Activated CD8-positive, alpha-beta T cell treated with anti-CD3 and anti-CD28 coated beads for 36 hours (primary cell): ENCODE data around the gene SEMG1. TPM values are rescaled to one million over a fixed set of nuclear protein-coding genes. Genes with fewer than 3 reads are reported as not detected.
A peak's percentile ranks its signal among the peaks of the same experiment; 100 is the strongest.

Source experiments
- ATAC-seq: fragments of 200-7000 bp; cut with Tn5 transposase; one replicate; pipeline ENCODE4 v1.10.0; 2021; ENCODE audit warnings: mild to moderate bottlenecking, moderate library complexity
- CTCF ChIA-PET: fragments of 350-600 bp; sonication (Branson Sonifier 250); formaldehyde crosslinking; loops from one replicate; lab custom pipeline; 2021; ENCODE audit warnings: antibody characterized with exemption; lab: Charles Lee
- POLR2A ChIA-PET: fragments of 350-600 bp; sonication (Branson Sonifier 250); formaldehyde crosslinking; loops from one replicate; lab custom pipeline; 2021; ENCODE audit warnings: antibody characterized with exemption; lab: Charles Lee
- DNase-seq: peaks from one replicate; pipeline ENCODE4 v3.0.0-alpha.2; 2020
- H3K27ac Mint-ChIP-seq: one replicate; pipeline ENCODE4 v1.8.0; 2021; ENCODE audit warnings: mild to moderate bottlenecking, mixed read lengths
- H3K27me3 Mint-ChIP-seq: one replicate; pipeline ENCODE4 v1.8.0; 2021; ENCODE audit warnings: mixed read lengths
- H3K36me3 Mint-ChIP-seq: one replicate; pipeline ENCODE4 v1.8.0; 2021; ENCODE audit warnings: low read depth, mixed read lengths
- H3K4me1 Mint-ChIP-seq: one replicate; pipeline ENCODE4 v1.8.0; 2021; ENCODE audit warnings: low read depth, mixed read lengths
- H3K4me3 Mint-ChIP-seq: one replicate; pipeline ENCODE4 v1.8.0; 2021; ENCODE audit warnings: mild to moderate bottlenecking, moderate library complexity, mixed read lengths
- H3K9me3 Mint-ChIP-seq: one replicate; pipeline ENCODE4 v1.8.0; 2021; ENCODE audit warnings: mixed read lengths
- CTCF ChIP-seq: fragments of 200-600 bp; IDR thresholded peaks from one replicate; pipeline ENCODE4 v1.8.0; 2022; ENCODE audit warnings: antibody characterized with exemption, mild to moderate bottlenecking
- intact Hi-C: fragments of 100-400 bp; cut with micrococcal nuclease; formaldehyde crosslinking; loops from one replicate; pipeline ENCODE4 v1.10.0; 2022
- total RNA-seq, 2 experiments: library from RNA; stranded (reverse); gene quantifications; one replicate each; pipeline ENCODE4 v1.2.3, GENCODE V29; 2021

Gene SEMG1
- total RNA-seq, 2 experiments from 2014 or later: not detected

- CTCF ChIA-PET: interaction anchor here (1.0 to 2.3 kb wide), 3 partner anchors 59 to 134 kb away, joined by 4 to 10 read pairs (median 6); no protein-coding TSS in a partner anchor
- TF ChIP-seq CTCF: no peak
- H3K36me3 Mint-ChIP-seq: no peaks in the 10 kb centered on the region
- no peaks in the 10 kb centered on the region for H3K4me1 Mint-ChIP-seq
- intact Hi-C loops: no loop called here
- POLR2A ChIA-PET: no interaction called here
- H3K9me3 Mint-ChIP-seq: peaks cover 2% of the 10 kb centered on the region
- DNase-seq (no peak), ATAC-seq (no peak)
- H3K27ac Mint-ChIP-seq: no peak overlapping the region
- no peak overlapping the region for H3K4me3 Mint-ChIP-seq
- peaks cover 24% of the 10 kb centered on the region for H3K27me3 Mint-ChIP-seq
Measured at GRCh38 chr20:45230631-45231030, 23.8 kb downstream of the SEMG1 start.

- TF ChIP-seq CTCF: peak; percentile 30
- ATAC-seq: no peak
- Mint-ChIP-seq H3K27me3 (peaks cover 28% of the 10 kb centered on the region), H3K9me3 (peaks cover 2% of the 10 kb centered on the region), H3K4me1 (no peaks in the 10 kb centered on the region), H3K4me3 (no peak overlapping the region), H3K36me3 (no peaks in the 10 kb centered on the region), H3K27ac (no peak overlapping the region)
- intact Hi-C loops: no loop called here
- DNase-seq: peak; percentile 18
- POLR2A ChIA-PET: no interaction called here
- CTCF ChIA-PET: interaction anchor here (1.2 to 3.5 kb wide), 2 partner anchors 55 to 58 kb away, joined by 4 to 13 read pairs; no protein-coding TSS in a partner anchor
Measured at GRCh38 chr20:45235995-45236394, 29.2 kb downstream of the SEMG1 start.

DNA sequence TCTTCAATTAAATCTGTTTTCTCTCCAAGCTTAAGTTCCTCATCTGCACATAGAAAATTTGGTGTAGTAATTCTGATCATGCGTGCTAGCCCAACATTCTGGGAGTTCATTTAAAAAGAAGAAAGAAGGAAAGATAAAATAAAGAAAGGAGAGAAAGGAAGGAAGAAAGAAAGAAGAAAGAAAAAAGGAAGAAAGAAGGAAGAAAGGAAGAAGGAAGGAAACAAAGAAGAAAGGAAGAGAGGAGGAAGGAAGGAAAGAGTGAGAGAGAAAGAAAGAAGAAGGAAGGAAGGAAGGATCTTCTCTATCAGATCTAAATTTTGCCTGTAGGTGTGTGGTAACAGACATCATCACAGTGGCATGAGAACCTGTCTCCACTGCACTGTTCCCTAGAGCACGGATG is 31.3 kb downstream of the SEMG1 start:
- Mint-ChIP-seq H3K4me3 (no peak overlapping the region), H3K27ac (no peak overlapping the region), H3K4me1 (no peaks in the 10 kb centered on the region), H3K9me3 (peaks cover 2% of the 10 kb centered on the region), H3K36me3 (no peaks in the 10 kb centered on the region), H3K27me3 (peaks cover 26% of the 10 kb centered on the region)
- ATAC-seq (no peak), DNase-seq (no peak)
- CTCF ChIA-PET: no interaction called here
- TF ChIP-seq CTCF: no peak
- POLR2A ChIA-PET: no interaction called here
- intact Hi-C loops: no loop called here

DNA sequence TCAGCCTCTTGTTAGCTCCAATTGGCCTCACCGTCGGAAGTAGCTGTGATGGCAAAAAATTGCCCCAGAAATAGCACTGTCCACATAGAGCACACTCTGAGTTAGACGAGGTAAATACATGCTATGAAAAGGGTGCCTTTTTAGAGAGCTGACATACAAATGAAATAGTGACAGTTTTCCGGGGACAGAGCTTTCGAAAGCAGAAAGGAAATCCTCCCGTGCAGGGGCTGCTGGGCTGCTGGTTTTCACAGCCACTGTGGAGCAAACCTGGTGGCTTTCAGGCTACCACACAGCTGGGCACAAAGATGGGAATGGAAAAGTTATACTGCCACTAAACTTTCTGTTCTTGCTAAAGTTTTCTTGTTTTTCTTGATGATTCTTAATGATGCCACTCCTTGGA is 39.3 kb downstream of the SEMG1 start:
- no peak overlapping the region for H3K27ac Mint-ChIP-seq
- CTCF ChIA-PET: interaction anchor here (0.7 to 1.7 kb wide), 3 partner anchors 48 to 204 kb away, joined by 3 to 9 read pairs (median 3); no protein-coding TSS in a partner anchor
- H3K4me1 Mint-ChIP-seq: no peaks in the 10 kb centered on the region
- intact Hi-C loops: no loop called here
- DNase-seq: no peak
- H3K27me3 Mint-ChIP-seq: peaks cover 35% of the 10 kb centered on the region
- H3K9me3 Mint-ChIP-seq: no peaks in the 10 kb centered on the region
- no peak for ATAC-seq
- POLR2A ChIA-PET: no interaction called here
- H3K36me3 Mint-ChIP-seq: no peaks in the 10 kb centered on the region
- no peak overlapping the region for H3K4me3 Mint-ChIP-seq
- no peak for TF ChIP-seq CTCF

- H3K4me3 Mint-ChIP-seq: no peak overlapping the region
- ATAC-seq: no peak
- H3K27me3 Mint-ChIP-seq: peaks cover 44% of the 10 kb centered on the region
- no peaks in the 10 kb centered on the region for H3K36me3 Mint-ChIP-seq
- intact Hi-C loops: no loop called here
- H3K4me1 Mint-ChIP-seq: no peaks in the 10 kb centered on the region
- no peaks in the 10 kb centered on the region for H3K9me3 Mint-ChIP-seq
- no peak for TF ChIP-seq CTCF
- POLR2A ChIA-PET: no interaction called here
- CTCF ChIA-PET: no interaction called here
- no peak overlapping the region for H3K27ac Mint-ChIP-seq
- DNase-seq: no peak
Measured at GRCh38 chr20:45247865-45248264, 41.0 kb downstream of the SEMG1 start.
